Esophagus squamous epithelium (tissue), 4 donors: Measurements from ENCODE around the gene STIMATE.

Source experiments
- CTCF ChIP-seq, 6 experiments: fragments of 450-650 bp in 4 of 6; fragments of 200-600 bp in 2 of 6; sonication (generic) in 2 of 6; IDR thresholded peaks; one replicate each; pipeline ENCODE4 v1.5.1; 2016 to 2019; ENCODE audit warnings: antibody characterized with exemption in 6 of 6, mild to moderate bottlenecking in 4 of 6, moderate library complexity in 4 of 6
- POLR2A ChIP-seq, 4 donors: fragments of 450-650 bp; IDR thresholded peaks; one replicate each; pipeline ENCODE4 v1.6.1; 2017; ENCODE audit warnings: antibody characterized with exemption in 4 of 4, mild to moderate bottlenecking in 4 of 4, moderate library complexity in 3 of 4

GRCh38 chr3:52879090-52879489 is 18.3 kb downstream of the STIMATE start:
- TF ChIP-seq CTCF (IDR thresholded peaks at IDR 0.05) (no peak), POLR2A (IDR thresholded peaks at IDR 0.05) (no peak)
